Esophagus mucosa (tissue), 1 donor: ENCODE results near the gene NQO1. TPM values are rescaled to one million over a fixed set of nuclear protein-coding genes. Genes with fewer than 3 reads are reported as not detected.
"Not testable (repeated sequence)": the region's sequence is repeated elsewhere in the genome, so short reads cannot be mapped to it uniquely, and the experiment has no call there.

Experiments used
- ATAC-seq: fragments of 200-7000 bp; cut with Tn5 transposase; one replicate; pipeline ENCODE4 v1.9.1; 2020
- total RNA-seq: library from RNA; stranded (reverse); gene quantifications from one replicate; pipeline ENCODE4 v1.2.4, GENCODE V29; 2023
- donor health status: DM: yes; HTN: yes; CAD: no.

Gene NQO1
- total RNA-seq, 1 donor from 2014 or later: 84.6 TPM

GRCh38 chr16:69741951-69742904 is 15.9 kb upstream of the NQO1 start:
- ATAC-seq: peak; percentile 52

- peak; percentile 48 for ATAC-seq
Measured at GRCh38 chr16:69741519-69741918, 15.2 kb upstream of the NQO1 start.

GRCh38 chr16:69732101-69732500 is 5.7 kb upstream of the NQO1 start:
- ATAC-seq: no peak

GRCh38 chr16:69731280-69731679 is 4.9 kb upstream of the NQO1 start:
- not testable (repeated sequence) for ATAC-seq

- not testable (repeated sequence) for ATAC-seq
Measured at GRCh38 chr16:69729030-69729429, 2.7 kb upstream of the NQO1 start.

GRCh38 chr16:69727916-69728270 is 1.5 kb upstream of the NQO1 start:
- ATAC-seq: no peak

GRCh38 chr16:69725480-69726312 is 664 bp downstream of the NQO1 start:
- no peak for ATAC-seq

GRCh38 chr16:69724981-69725479 is 1.3 kb downstream of the NQO1 start:
- no peak for ATAC-seq

- no peak for ATAC-seq
Measured at GRCh38 chr16:69724414-69724873, 1.9 kb downstream of the NQO1 start.

GRCh38 chr16:69721441-69721957 is 4.9 kb downstream of the NQO1 start:
- no peak for ATAC-seq

- ATAC-seq: no peak
Measured at GRCh38 chr16:69720822-69721430, 5.4 kb downstream of the NQO1 start.

- no peak for ATAC-seq
Measured at GRCh38 chr16:69718111-69718764, 8.1 kb downstream of the NQO1 start.

GRCh38 chr16:69717066-69717465 is 9.3 kb downstream of the NQO1 start:
- ATAC-seq: no peak

- no peak for ATAC-seq
Measured at GRCh38 chr16:69712914-69713581, 13.3 kb downstream of the NQO1 start.

GRCh38 chr16:69712277-69712676 is 14.1 kb downstream of the NQO1 start:
- ATAC-seq: peak; percentile 63

- peak; percentile 73 for ATAC-seq
Measured at GRCh38 chr16:69711115-69711740, 15.1 kb downstream of the NQO1 start.

- ATAC-seq: peak; percentile 37
Measured at GRCh38 chr16:69709456-69710084, 16.8 kb downstream of the NQO1 start.

GRCh38 chr16:69707920-69708683 is 18.3 kb downstream of the NQO1 start:
- ATAC-seq: peak; percentile 18

- ATAC-seq: no peak
Measured at GRCh38 chr16:69706975-69707340, 19.4 kb downstream of the NQO1 start.
